A673 (cell line): ENCODE data around the gene PDCD2.

Experiments
- EZH2 ChIP-seq: fragments of 200-600 bp; sonication (generic); IDR thresholded peaks from 2 replicates; pipeline ENCODE4 v1.6.1; 2017; ENCODE audit warnings: borderline replicate concordance, low read depth, mild to moderate bottlenecking, mixed read lengths, antibody characterized with exemption, low read length; ENCODE audit not compliant: poor library complexity, severe bottlenecking
- TF ChIP-seq, protein P1 (sequence below): fragments of 300-800, 200-600 bp; sonication (generic); conservative IDR thresholded peaks from 2 replicates; pipeline ENCODE4 v1.5.1; 2017; ENCODE audit warnings: low read depth, mild to moderate bottlenecking, antibody characterized with exemption, low read length, moderate library complexity, mixed read lengths

DNA sequence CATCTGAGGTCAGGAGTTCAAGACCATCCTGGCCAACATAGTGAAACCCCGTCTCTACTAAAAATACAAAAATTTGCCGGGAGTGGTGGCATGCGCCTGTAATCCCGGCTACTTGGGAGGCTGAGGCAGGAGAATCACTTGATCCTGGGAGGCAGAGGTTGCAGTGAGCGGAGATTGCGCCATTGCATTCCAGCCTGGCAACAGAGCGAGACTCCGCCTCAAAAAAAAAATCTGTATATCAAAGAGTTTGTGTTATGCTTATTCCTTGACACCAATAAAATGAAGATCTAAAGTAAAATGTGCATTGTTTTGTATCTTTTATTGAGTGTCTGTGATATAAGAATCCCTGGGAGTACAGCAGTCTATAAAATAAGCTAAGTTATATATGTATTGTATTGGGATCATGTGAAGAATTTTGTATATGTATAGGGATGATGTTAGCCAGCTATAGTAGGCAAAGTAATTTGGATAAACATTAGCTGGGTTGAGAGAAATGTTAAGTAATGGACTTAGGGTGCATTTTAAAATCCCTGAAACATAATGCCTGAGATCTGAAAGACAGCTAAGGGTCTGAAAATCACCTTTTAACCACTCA lies 19.4 kb downstream of the PDCD2 start:
- TF ChIP-seq, protein P1, sequence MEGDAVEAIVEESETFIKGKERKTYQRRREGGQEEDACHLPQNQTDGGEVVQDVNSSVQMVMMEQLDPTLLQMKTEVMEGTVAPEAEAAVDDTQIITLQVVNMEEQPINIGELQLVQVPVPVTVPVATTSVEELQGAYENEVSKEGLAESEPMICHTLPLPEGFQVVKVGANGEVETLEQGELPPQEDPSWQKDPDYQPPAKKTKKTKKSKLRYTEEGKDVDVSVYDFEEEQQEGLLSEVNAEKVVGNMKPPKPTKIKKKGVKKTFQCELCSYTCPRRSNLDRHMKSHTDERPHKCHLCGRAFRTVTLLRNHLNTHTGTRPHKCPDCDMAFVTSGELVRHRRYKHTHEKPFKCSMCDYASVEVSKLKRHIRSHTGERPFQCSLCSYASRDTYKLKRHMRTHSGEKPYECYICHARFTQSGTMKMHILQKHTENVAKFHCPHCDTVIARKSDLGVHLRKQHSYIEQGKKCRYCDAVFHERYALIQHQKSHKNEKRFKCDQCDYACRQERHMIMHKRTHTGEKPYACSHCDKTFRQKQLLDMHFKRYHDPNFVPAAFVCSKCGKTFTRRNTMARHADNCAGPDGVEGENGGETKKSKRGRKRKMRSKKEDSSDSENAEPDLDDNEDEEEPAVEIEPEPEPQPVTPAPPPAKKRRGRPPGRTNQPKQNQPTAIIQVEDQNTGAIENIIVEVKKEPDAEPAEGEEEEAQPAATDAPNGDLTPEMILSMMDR, result no peak
- no peak for TF ChIP-seq EZH2
